Measurements from ENCODE around the gene ZNF691.
"Not testable (repeated sequence)": the region's sequence is repeated elsewhere in the genome, so short reads cannot be mapped to it uniquely, and the experiment has no call there.

Gene ZNF691, protein sequence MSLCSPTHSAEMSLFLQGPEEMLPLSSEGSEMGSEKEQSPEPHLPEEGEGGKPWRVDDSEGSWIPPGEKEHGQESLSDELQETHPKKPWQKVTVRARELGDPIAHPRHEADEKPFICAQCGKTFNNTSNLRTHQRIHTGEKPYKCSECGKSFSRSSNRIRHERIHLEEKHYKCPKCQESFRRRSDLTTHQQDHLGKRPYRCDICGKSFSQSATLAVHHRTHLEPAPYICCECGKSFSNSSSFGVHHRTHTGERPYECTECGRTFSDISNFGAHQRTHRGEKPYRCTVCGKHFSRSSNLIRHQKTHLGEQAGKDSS

DNA sequence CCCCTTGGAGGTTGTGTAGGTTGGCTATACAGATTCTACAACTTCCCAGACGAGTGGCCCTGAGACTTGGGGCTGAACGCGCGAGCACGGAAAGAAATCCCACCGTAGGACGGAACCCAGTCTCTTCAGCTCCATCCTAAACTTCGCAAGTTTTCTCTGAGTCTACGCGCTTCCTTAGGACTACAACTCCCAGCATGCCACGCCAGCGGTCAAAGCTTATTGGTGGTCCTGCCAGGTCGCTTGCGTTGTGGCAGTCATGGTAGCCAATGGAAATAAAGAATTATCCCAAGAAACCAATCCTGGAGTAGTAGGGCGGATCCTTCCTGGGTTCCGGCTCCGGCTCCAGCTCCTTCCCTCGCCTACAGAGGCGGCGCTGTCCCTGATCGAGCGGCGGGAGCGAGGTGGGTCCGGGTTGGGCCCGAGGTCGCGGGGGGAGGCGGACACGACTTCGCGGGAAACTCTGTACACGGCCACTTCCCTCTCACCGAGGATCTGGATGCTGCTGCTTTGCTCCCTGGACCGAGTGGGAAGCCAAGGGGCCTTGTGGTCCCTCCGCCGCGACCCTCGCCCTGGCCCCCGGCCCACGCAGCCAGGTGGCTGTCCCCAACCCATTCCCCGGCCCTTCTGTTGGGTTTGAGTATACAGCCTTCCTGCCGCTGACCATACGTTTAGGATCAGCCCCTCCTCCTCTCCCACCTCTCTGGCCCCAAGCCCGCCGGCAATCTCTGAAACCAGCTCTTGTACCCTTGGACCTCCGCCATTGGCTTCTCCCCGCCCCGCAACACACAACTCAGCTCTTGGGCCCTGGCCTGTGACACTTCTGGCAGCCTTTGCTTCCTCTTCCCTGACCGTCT lies at the start of gene ZNF691:
TSS of gene ZNF691 (plus strand) at position 357 of the 854 bp plus-strand sequence. CDS start 3,046 bp downstream, outside the sequence.
- peak; percentile 90 for DNase-seq

GRCh38 chr1:42797414-42797813 lies 49.0 kb upstream of the ZNF691 start:
- no peak for DNase-seq

GRCh38 chr1:42797979-42798378 lies 48.4 kb upstream of the ZNF691 start:
- no peak for DNase-seq

- DNase-seq, result no peak
Observed at GRCh38 chr1:42801832-42802473, 44.5 kb upstream of the ZNF691 start.

- no peak for DNase-seq
Observed at GRCh38 chr1:42806171-42806570, 40.2 kb upstream of the ZNF691 start.

- no peak for DNase-seq
Observed at GRCh38 chr1:42806593-42806992, 39.8 kb upstream of the ZNF691 start.

GRCh38 chr1:42807056-42807668 lies 39.3 kb upstream of the ZNF691 start:
- no peak for DNase-seq

DNA sequence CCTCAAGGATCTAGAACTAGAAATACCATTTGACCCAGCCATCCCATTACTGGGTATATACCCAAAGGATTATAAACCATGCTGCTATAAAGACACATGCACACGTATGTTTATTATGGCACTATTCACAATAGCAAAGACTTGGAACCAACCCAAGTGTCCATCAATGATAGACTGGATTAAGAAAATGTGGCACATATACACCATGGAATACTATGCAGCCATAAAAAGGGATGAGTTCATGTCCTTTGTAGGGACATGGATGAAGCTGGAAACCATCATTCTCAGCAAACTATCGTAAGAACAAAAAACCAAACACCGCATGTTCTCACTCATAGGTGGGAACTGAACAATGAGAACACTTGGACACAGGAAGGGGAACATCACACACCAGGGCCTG lies 31.6 kb upstream of the ZNF691 start:
- DNase-seq, result not testable (repeated sequence)

- no peak for DNase-seq
Observed at GRCh38 chr1:42815941-42816584, 30.4 kb upstream of the ZNF691 start.

DNA sequence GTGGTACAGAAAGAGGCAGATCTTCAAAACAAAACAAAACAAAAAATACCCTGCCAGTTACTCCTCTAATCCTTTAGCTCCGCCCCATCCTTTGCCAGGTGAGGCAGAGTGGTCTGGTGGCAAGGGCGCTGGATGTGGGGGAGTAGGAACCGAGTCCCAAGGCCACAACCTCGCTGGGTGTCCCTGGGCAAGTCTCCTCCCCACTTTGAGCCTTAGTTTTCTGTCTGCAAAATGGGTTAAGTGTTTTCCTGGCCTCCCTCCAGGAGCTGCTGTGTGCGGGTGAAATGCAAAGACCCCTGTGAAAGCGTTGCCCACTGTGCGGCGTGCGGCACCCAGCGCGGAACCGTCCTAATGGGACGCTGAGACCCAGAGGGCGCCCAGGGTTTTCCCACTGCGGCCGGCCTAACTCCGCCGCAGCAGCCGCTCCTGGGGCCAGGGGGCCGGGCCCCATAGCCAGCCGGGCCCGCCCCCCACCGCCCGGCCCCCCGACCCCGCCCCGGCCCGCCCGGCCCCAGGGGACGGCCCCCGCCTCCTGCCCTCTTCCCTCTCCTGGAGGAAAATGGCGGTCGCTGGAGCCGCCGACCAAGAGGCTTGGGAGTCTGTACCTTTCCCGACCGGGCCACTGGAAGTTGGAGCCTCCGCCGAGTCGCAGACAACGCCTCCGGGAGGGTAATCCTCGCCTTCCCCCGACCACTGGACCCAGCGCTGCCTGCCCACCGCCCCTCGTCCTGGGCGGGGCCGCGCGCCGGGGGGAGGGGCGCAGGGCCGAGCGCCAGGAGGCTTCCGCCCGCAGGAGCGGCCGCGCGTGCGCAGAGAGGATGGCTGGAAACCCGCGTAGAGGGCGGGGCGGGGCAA lies 29.6 kb upstream of the ZNF691 start, which contains the start of the genes ERMAP and SVBP:
TSS of gene ERMAP (plus strand) at position 538 of the 855 bp plus-strand sequence. CDS start 13,327 bp downstream, outside the sequence.
TSS of gene SVBP (minus strand) at position 813 of the 855 bp plus-strand sequence. CDS start 853 bp downstream, outside the sequence.
- DNase-seq, result peak; percentile 91

GRCh38 chr1:42817440-42817767 lies 29.0 kb upstream of the ZNF691 start:
- no peak for DNase-seq

GRCh38 chr1:42817976-42818375 lies 28.4 kb upstream of the ZNF691 start:
- DNase-seq, result no peak

DNA sequence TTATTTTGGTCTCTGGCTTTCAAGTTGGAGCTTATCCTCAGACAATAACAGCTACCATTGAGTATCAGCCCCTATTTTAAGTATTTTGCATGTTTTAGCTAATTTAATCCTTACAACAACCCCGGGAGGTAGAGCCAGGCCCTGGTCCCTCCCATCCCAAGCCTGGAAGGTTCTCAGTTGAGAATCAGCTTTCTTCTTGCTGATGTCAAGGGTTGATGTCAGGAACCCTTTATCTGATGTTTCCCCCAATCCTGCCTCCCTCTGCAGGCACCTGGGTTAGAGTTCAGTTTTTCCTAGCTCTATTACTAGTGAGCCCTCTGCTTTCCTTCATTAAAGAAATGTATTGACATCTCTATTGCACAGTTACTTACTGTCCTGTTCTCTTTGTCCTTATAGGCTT lies 25.6 kb upstream of the ZNF691 start:
- DNase-seq, result no peak

DNA sequence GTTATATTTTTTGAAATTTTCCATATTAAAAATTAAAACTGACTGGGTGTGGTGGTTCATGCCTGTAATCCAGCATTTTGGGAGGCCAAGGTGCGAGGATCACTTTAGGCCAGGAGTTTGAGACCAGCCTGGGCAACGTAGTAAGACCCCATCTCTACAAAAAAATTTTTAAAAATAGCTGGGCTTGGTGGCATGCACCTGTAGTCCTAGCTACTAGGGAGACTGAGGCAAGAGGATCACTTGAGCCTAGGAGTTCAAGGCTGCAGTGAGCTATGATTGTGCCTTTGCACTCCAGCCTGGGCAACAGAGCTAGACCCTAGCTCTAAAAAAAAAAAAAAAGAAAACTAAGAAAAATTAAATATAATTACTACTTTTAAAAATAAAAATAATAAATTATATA lies 24.7 kb upstream of the ZNF691 start:
- DNase-seq, result no peak

DNA sequence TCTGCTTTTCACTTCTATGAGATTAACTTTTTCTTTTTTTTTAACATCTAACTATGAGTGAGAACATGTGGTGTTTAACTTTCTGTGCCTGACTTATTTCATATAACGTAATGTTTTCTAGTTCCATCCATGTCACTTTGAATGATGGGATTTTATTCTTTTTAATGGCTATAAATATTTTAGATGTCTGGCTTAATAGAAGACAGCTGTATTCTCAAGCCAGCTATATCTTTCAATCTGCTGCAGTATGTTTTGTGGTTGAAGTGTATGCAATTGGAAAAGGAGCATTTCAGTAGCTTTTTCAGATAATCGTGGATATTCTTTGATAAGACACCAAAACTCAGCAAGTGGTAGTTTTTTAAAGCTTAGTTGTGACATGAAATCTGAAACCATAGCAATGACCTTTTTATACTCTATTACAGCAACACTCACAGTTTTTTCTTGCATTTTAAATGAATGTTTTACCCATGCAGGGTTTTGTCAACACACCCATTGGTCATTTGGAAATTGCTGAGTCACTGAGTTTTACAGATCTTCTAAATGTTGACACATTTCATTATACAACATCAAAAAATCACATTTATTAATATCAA lies 23.5 kb upstream of the ZNF691 start:
- DNase-seq, result no peak

GRCh38 chr1:42824481-42825035 lies 21.9 kb upstream of the ZNF691 start:
- DNase-seq, result no peak

- no peak for DNase-seq
Observed at GRCh38 chr1:42825036-42825851, 21.2 kb upstream of the ZNF691 start.

GRCh38 chr1:42830631-42831030 lies 15.8 kb upstream of the ZNF691 start:
- no peak for DNase-seq

GRCh38 chr1:42831273-42831672 lies 15.1 kb upstream of the ZNF691 start:
- DNase-seq, result no peak

All from CD4-positive, alpha-beta T cell treated with Interferon gamma for 1 hour (primary cell).